ENCODE measurements around the gene CARD16. TPM values are rescaled to one million over a fixed set of nuclear protein-coding genes. Genes with fewer than 3 reads are reported as not detected.
A peak's percentile ranks its signal among the peaks of the same experiment; 100 is the strongest.
"Not testable (repeated sequence)": the region's sequence is repeated elsewhere in the genome, so short reads cannot be mapped to it uniquely, and the experiment has no call there.

The CARD16 gene
- total RNA-seq, 2 experiments from 2014 or later: 72.5 to 83.7 TPM

DNA sequence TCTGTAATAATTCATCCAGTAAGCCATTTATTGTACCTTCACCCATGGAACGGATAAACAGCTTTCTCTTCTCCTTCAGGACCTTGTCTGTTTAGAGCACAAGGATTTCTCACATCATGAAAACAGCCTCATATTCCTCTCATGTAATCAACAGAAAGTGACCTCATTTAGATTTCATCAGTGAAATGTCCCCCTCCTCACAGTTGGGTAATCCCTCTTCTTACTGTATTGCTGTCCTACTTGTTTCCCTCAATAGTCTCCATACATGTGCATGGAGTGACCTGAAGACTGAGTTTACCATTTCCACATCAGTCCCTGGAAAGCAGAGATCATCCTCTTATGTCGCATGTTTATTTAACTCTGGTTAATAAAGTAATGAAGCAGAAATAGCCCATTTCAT is 10.7 kb downstream of the CARD16 start:
- not testable (repeated sequence) for H3K9me3 Mint-ChIP-seq; ATAC-seq (ENCODE audit: low read depth); DNase-seq; H3K27me3 Mint-ChIP-seq
- Mint-ChIP-seq H3K4me1 (peaks cover 28% of the 10 kb centered on the region), H3K27ac (peak overlapping the region; percentile 97), H3K4me3 (peak overlapping the region; percentile 98), H3K36me3 (peaks cover 49% of the 10 kb centered on the region)
- POLR2A ChIA-PET: interaction anchor here (0.9 kb wide), 1 partner anchor 117 kb away, joined by 3 read pairs; no protein-coding TSS in a partner anchor

DNA sequence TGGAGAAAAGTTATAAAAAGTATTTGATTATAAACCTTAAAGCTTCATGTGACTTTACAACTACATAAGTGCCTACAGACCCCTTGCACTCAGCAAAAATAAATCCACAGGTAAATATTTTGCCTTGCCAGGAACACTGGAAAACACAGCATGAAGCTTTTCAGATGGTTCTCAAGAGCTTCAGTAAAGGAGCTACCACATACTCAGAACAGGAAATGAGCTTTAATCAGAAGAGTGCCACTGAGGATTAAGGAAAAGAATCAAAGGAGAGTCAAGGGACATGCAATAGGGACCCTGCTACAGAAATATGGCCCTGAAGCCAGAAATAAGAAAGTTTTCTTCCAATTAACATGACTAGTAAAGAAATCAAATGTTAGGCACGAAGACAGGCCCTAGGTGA is 11.4 kb downstream of the CARD16 start:
- POLR2A ChIA-PET: interaction anchor here (0.9 kb wide), 1 partner anchor 116 kb away, joined by 3 read pairs; no protein-coding TSS in a partner anchor
- Mint-ChIP-seq H3K36me3 (peaks cover 50% of the 10 kb centered on the region), H3K27me3 (no peaks in the 10 kb centered on the region), H3K27ac (peak overlapping the region; percentile 97), H3K4me3 (peak overlapping the region; percentile 98), H3K4me1 (peaks cover 28% of the 10 kb centered on the region), H3K9me3 (no peaks in the 10 kb centered on the region)
- DNase-seq (no peak), ATAC-seq (ENCODE audit: low read depth) (peak; percentile 48)

DNA sequence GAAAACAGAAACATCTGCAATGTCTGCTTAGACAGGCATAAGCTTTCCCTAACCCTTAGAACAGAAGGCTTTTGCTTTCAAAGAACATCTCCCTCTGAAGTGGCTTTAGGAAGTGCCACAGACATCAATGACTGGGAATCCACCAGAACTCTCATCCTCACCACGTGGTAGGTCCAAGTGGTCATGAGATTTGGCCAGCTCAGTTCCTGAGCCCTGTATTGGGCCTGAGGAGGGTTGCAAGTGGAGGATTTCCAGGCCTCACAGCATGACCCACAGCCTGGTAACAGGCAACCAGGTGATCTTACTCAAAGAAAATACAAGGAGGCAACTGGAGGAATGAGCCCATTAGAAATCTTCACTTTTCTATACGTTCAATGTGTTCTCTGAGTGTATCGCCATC is 11.8 kb downstream of the CARD16 start:
- POLR2A ChIA-PET: interaction anchor here (0.9 kb wide), 1 partner anchor 116 kb away, joined by 3 read pairs; no protein-coding TSS in a partner anchor
- peaks cover 50% of the 10 kb centered on the region for H3K36me3 Mint-ChIP-seq

GRCh38 chr11:105032495-105032894 is 12.6 kb downstream of the CARD16 start:
- POLR2A ChIA-PET: no interaction called here
- DNase-seq (no peak), ATAC-seq (ENCODE audit: low read depth) (no peak)
- no peaks in the 10 kb centered on the region for H3K9me3 Mint-ChIP-seq
- no peaks in the 10 kb centered on the region for H3K27me3 Mint-ChIP-seq
- H3K27ac Mint-ChIP-seq: peak overlapping the region; percentile 40
- H3K36me3 Mint-ChIP-seq: peaks cover 50% of the 10 kb centered on the region
- peaks cover 35% of the 10 kb centered on the region for H3K4me1 Mint-ChIP-seq
- peak overlapping the region; percentile 98 for H3K4me3 Mint-ChIP-seq

More for the DNA sequence above, 11.8 kb downstream of the CARD16 start:
- Mint-ChIP-seq H3K9me3 (no peaks in the 10 kb centered on the region), H3K27me3 (no peaks in the 10 kb centered on the region), H3K4me3 (peak overlapping the region; percentile 98), H3K27ac (peak overlapping the region; percentile 97), H3K4me1 (peaks cover 30% of the 10 kb centered on the region)
- ATAC-seq (ENCODE audit: low read depth) (no peak), DNase-seq (no peak)

DNA sequence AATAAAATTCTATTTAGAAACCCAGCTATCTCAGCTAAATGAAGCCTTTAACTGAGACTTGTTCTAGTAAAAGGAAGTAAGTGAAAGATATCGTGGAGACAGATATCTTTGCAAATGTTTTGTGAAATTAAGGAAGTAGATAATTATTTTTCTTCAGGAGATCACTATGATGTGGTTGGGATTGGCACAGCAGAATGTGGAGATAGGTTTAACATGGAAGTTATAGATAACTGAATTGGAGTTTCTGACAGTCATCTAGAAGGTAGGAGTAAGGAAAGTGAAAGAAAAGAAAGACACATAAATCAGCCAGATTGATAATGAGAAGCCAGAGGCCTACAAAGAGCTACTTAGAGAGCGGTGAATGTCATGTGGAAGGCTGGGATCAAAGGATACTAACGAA is 17.5 kb downstream of the CARD16 start:
- H3K27ac Mint-ChIP-seq: peak overlapping the region; percentile 28
- no peak for DNase-seq
- POLR2A ChIA-PET: no interaction called here
- ATAC-seq (ENCODE audit: low read depth): no peak
- no peaks in the 10 kb centered on the region for H3K9me3 Mint-ChIP-seq
- H3K27me3 Mint-ChIP-seq: no peaks in the 10 kb centered on the region
- peaks cover 16% of the 10 kb centered on the region for H3K4me1 Mint-ChIP-seq
- H3K4me3 Mint-ChIP-seq: peak overlapping the region; percentile 58
- H3K36me3 Mint-ChIP-seq: peaks cover 67% of the 10 kb centered on the region

DNA sequence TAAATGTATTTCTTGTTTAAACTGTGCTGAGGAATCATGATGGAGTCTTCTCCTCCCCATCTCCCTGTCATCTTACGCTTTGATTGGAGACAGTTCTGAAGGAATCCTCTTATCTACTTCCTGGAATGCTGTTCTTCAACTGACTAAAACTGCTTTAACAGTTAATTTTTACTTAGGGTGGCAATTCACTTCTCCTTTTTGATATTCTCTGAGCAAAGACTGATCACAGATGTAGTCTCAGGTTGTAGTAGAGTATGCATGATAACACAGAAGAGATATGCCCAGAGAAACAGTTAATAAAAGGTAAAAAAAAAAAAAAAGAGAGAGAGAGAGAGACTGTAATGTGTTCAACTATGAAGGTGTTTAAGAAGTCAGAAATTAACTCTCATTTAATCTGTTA is 20.7 kb downstream of the CARD16 start:
- H3K4me1 Mint-ChIP-seq: peaks cover 9% of the 10 kb centered on the region
- POLR2A ChIA-PET: no interaction called here
- no peaks in the 10 kb centered on the region for H3K27me3 Mint-ChIP-seq
- DNase-seq (no peak), ATAC-seq (ENCODE audit: low read depth) (no peak)
- no peak overlapping the region for H3K4me3 Mint-ChIP-seq
- peaks cover 46% of the 10 kb centered on the region for H3K36me3 Mint-ChIP-seq
- H3K27ac Mint-ChIP-seq: no peak overlapping the region
- H3K9me3 Mint-ChIP-seq: peaks cover 2% of the 10 kb centered on the region

- POLR2A ChIA-PET: no interaction called here
Observed at GRCh38 chr11:105023003-105023402, 22.1 kb downstream of the CARD16 start, which contains the start of gene CASP5. Gene CASP5, minus strand, starts transcription at chr11:105023168. Its CDS starts 32 bp downstream, at chr11:105023136.

DNA sequence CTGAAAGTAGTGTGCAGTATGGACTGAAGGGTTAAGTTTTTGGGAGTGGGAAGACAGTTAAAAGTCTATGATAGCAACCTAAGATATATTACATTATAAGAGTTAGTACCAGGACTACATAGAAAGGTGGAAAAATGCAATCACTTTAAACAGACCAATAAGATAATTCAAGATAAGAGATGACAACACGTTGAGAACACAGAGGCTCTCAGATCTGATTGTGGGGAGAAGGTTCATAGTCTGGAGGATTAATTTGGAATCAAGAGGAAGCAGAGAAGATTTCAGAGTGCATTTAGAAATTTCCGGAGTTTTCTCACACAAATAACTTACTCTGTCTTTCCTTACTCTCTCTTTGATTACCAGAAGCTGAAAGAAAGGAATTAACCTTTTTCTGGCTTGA is 22.6 kb downstream of the CARD16 start:
- Mint-ChIP-seq H3K27me3 (no peaks in the 10 kb centered on the region), H3K27ac (no peak overlapping the region), H3K4me3 (no peak overlapping the region), H3K36me3 (peaks cover 30% of the 10 kb centered on the region), H3K9me3 (peaks cover 2% of the 10 kb centered on the region), H3K4me1 (peaks cover 3% of the 10 kb centered on the region)
- POLR2A ChIA-PET: no interaction called here
- ATAC-seq (ENCODE audit: low read depth) (no peak), DNase-seq (no peak)

More at GRCh38 chr11:105023003-105023402, 22.1 kb downstream of the CARD16 start, which contains the start of gene CASP5:
- no peak within 1 kb of the TSS for H3K4me3 Mint-ChIP-seq
- ATAC-seq (ENCODE audit: low read depth): no peak
- DNase-seq: no peak
- peaks cover 7% of the 10 kb centered on the region for H3K4me1 Mint-ChIP-seq
- H3K27ac Mint-ChIP-seq: no peak within 1 kb of the TSS
- peaks cover 35% of the 10 kb centered on the region for H3K36me3 Mint-ChIP-seq
- peaks cover 2% of the 10 kb centered on the region for H3K9me3 Mint-ChIP-seq
- no peaks in the 10 kb centered on the region for H3K27me3 Mint-ChIP-seq

DNA sequence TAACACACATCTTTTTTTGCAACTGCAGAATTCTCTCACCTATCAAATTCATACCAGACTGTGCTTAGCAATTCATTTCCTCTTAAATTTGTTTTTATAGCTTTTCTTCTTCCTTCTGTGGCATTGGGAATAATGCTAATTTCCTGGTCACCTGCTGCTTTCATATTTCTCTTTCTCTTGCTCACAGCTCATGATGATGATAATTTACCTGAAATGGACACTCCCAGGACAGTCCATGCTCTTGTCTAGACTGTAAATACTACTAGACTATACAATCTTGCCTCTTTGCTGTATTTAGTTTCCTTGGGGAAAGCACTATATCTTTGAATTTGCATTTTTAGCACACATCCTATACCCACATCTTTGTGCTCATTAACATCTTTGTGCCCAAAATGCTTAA is 37.7 kb downstream of the CARD16 start:
- no peaks in the 10 kb centered on the region for H3K4me1 Mint-ChIP-seq
- no peaks in the 10 kb centered on the region for H3K9me3 Mint-ChIP-seq
- POLR2A ChIA-PET: interaction anchor here (0.6 kb wide), 1 partner anchor 28 kb away, joined by 3 read pairs; the partner anchor contains the start of gene CASP1
- H3K27ac Mint-ChIP-seq: no peak overlapping the region
- no peaks in the 10 kb centered on the region for H3K36me3 Mint-ChIP-seq
- DNase-seq (no peak), ATAC-seq (ENCODE audit: low read depth) (no peak)
- H3K4me3 Mint-ChIP-seq: no peak overlapping the region
- no peaks in the 10 kb centered on the region for H3K27me3 Mint-ChIP-seq

DNA sequence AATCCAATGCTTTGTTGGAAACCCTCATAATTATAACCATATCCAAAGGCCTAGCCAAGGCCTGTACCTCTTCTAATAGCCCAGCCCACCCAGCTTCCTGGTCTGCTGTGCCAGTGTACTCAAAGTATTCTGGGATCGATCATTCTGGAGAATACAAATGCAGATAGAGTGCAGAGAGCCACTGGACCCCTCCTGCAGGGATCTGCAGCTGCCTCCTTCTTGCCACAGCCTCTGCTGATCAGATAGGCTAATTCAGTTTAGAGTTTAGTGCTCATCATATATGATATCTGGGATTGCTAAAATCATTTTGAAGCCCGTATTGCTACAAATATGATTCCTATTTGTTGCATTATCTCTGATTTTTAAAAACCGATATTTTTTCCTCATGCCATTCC is 39.7 kb downstream of the CARD16 start:
- Mint-ChIP-seq H3K27ac (no peak overlapping the region), H3K36me3 (no peaks in the 10 kb centered on the region), H3K4me3 (no peak overlapping the region), H3K9me3 (no peaks in the 10 kb centered on the region), H3K27me3 (no peaks in the 10 kb centered on the region), H3K4me1 (peaks cover 6% of the 10 kb centered on the region)
- POLR2A ChIA-PET: no interaction called here
- ATAC-seq (ENCODE audit: low read depth) (no peak), DNase-seq (no peak)

- no peaks in the 10 kb centered on the region for H3K27me3 Mint-ChIP-seq
- H3K9me3 Mint-ChIP-seq: no peaks in the 10 kb centered on the region
- no peaks in the 10 kb centered on the region for H3K36me3 Mint-ChIP-seq
- ATAC-seq (ENCODE audit: low read depth): no peak
- peaks cover 11% of the 10 kb centered on the region for H3K4me1 Mint-ChIP-seq
- POLR2A ChIA-PET: no interaction called here
- H3K27ac Mint-ChIP-seq: no peak overlapping the region
- H3K4me3 Mint-ChIP-seq: no peak overlapping the region
- no peak for DNase-seq
Observed at GRCh38 chr11:105004021-105004420, 41.1 kb downstream of the CARD16 start.

DNA sequence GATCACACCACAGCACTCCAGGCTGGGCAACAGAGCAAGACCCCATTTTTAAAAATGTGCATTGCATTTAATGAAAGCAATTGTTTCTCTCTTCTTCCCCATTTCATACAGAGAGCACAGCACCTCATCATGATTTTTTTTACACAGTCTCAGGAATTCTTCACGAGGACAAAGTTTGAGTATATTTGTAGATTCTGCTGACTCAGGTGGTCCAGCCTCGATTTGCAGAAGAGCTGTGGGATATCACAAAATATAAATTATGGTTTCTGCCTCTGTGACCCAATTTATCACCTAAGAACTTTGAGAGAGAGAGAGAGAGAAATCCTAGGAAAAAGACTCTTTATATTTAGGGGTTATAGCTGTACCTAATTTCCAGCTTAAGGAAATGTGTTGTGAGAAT is 42.0 kb downstream of the CARD16 start:
- H3K9me3 Mint-ChIP-seq: no peaks in the 10 kb centered on the region
- peaks cover 11% of the 10 kb centered on the region for H3K4me1 Mint-ChIP-seq
- POLR2A ChIA-PET: no interaction called here
- H3K36me3 Mint-ChIP-seq: no peaks in the 10 kb centered on the region
- ATAC-seq (ENCODE audit: low read depth) (no peak), DNase-seq (no peak)
- no peaks in the 10 kb centered on the region for H3K27me3 Mint-ChIP-seq
- no peak overlapping the region for H3K4me3 Mint-ChIP-seq
- H3K27ac Mint-ChIP-seq: no peak overlapping the region

GRCh38 chr11:105000797-105001196 is 44.3 kb downstream of the CARD16 start:
- Mint-ChIP-seq H3K36me3 (no peaks in the 10 kb centered on the region), H3K9me3 (no peaks in the 10 kb centered on the region), H3K27ac (no peak overlapping the region), H3K27me3 (no peaks in the 10 kb centered on the region), H3K4me3 (no peak overlapping the region), H3K4me1 (peaks cover 11% of the 10 kb centered on the region)
- DNase-seq (peak; percentile 53), ATAC-seq (ENCODE audit: low read depth) (peak; percentile 66)
- POLR2A ChIA-PET: no interaction called here

DNA sequence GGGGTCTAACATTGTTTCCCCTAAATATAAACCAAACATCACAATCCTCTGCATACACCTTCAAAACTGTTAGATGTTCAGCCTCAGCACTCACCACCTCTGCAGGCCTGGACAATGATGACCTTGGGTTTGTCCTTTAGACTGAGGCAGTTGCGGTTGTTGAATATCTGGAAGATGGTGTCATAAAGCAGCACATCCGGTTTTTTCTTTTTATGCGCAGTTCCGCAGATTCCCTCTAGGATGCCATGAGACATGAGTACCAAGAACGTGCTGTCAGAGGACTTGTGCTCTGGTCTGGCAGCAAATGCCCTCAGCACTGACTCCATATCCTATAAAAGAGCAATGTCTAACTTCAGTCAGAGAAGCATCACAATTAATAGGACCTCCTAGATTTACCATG is 45.0 kb downstream of the CARD16 start:
- no peak overlapping the region for H3K27ac Mint-ChIP-seq
- no peaks in the 10 kb centered on the region for H3K36me3 Mint-ChIP-seq
- H3K4me1 Mint-ChIP-seq: peaks cover 11% of the 10 kb centered on the region
- H3K27me3 Mint-ChIP-seq: no peaks in the 10 kb centered on the region
- no peak overlapping the region for H3K4me3 Mint-ChIP-seq
- POLR2A ChIA-PET: no interaction called here
- ATAC-seq (ENCODE audit: low read depth) (no peak), DNase-seq (no peak)
- peaks cover 2% of the 10 kb centered on the region for H3K9me3 Mint-ChIP-seq

All from activated naive CD8-positive, alpha-beta T cell treated with anti-CD3 and anti-CD28 coated beads, Interleukin-2, amount 10 ng/mL, durations not matched to agents 7 days and 5 days (primary cell).